ENCODE data around the gene HRAS. TPM values are rescaled to one million over a fixed set of nuclear protein-coding genes. Genes with fewer than 3 reads are reported as not detected.

Gene HRAS
- total and polyA plus RNA-seq, 2 experiments from 2014 or later: 62.1 to 76.9 TPM

GRCh38 chr11:501683-502287, 33.6 kb downstream of the HRAS start:
- peaks cover 79% of the 10 kb centered on the region for H3K79me2 ChIP-seq (ENCODE audit: insufficient read depth)
- no peak overlapping the region for H3K4me2 ChIP-seq (ENCODE audit: unreplicated experiment)
- H3K9me2 ChIP-seq (ENCODE audit: insufficient read depth): no peaks in the 10 kb centered on the region
- peak overlapping the region; percentile 100 for H3K27ac ChIP-seq
- H3K4me3 ChIP-seq: no peak overlapping the region
- H3K36me3 ChIP-seq (ENCODE audit: low read depth): peaks cover 31% of the 10 kb centered on the region
- 80 to 82% methylated on average over 18 to 19 of the region's 19 CpGs for WGBS, 2 experiments (ENCODE audit: low coverage in 1 of 2, low lambda C conversion rate in 2 of 2, missing lambda C conversion rate in 2 of 2)
- in situ Hi-C loops (cut with MboI): no loop called here
- H3K9ac ChIP-seq: peak overlapping the region; percentile 100; the same call in 1 of the 2 replicates
- no peaks in the 10 kb centered on the region for H3K27me3 ChIP-seq (replicated peaks; ENCODE audit: insufficient read depth)
- peaks cover 25% of the 10 kb centered on the region for H3F3A ChIP-seq (ENCODE audit: insufficient read depth)
- H2AFZ ChIP-seq: no peak overlapping the region
- no peaks in the 10 kb centered on the region for H4K20me1 ChIP-seq (ENCODE audit: insufficient read depth)
- TF ChIP-seq EZH2 (IDR thresholded peaks at IDR 0.05; ENCODE audit: insufficient read depth, poor library complexity, severe bottlenecking): no peak
- no peak for TF ChIP-seq EZH2phosphoT487 (IDR thresholded peaks at IDR 0.05; ENCODE audit: insufficient read depth, low read depth)
- no peak for DNase-seq
- peaks cover 17% of the 10 kb centered on the region for H3K4me1 ChIP-seq (ENCODE audit: insufficient read depth)
- H3K9me3 ChIP-seq (ENCODE audit: low read depth): no peaks in the 10 kb centered on the region

- H3F3A ChIP-seq (ENCODE audit: insufficient read depth): peaks cover 31% of the 10 kb centered on the region
- H3K4me3 ChIP-seq: no peak overlapping the region
- no peak overlapping the region for H3K27ac ChIP-seq
- no peak overlapping the region for H2AFZ ChIP-seq
- DNase-seq: no peak
- TF ChIP-seq EZH2phosphoT487 (IDR thresholded peaks at IDR 0.05; ENCODE audit: insufficient read depth, low read depth): no peak
- TF ChIP-seq EZH2 (IDR thresholded peaks at IDR 0.05; ENCODE audit: insufficient read depth, poor library complexity, severe bottlenecking): no peak
- H3K4me1 ChIP-seq (ENCODE audit: insufficient read depth): peaks cover 17% of the 10 kb centered on the region
- H4K20me1 ChIP-seq (ENCODE audit: insufficient read depth): no peaks in the 10 kb centered on the region
- peaks cover 78% of the 10 kb centered on the region for H3K79me2 ChIP-seq (ENCODE audit: insufficient read depth)
- no peaks in the 10 kb centered on the region for H3K9me2 ChIP-seq (ENCODE audit: insufficient read depth)
- WGBS, 2 experiments (ENCODE audit: low coverage in 1 of 2, low lambda C conversion rate in 2 of 2, missing lambda C conversion rate in 2 of 2): 85 to 86% methylated on average over 24 of the region's 24 CpGs
- H3K36me3 ChIP-seq (ENCODE audit: low read depth): peaks cover 38% of the 10 kb centered on the region
- in situ Hi-C loops (cut with MboI): no loop called here
- H3K4me2 ChIP-seq (ENCODE audit: unreplicated experiment): no peak overlapping the region
- no peaks in the 10 kb centered on the region for H3K27me3 ChIP-seq (replicated peaks; ENCODE audit: insufficient read depth)
- H3K9ac ChIP-seq: no peak overlapping the region
- H3K9me3 ChIP-seq (ENCODE audit: low read depth): no peaks in the 10 kb centered on the region
Observed at GRCh38 chr11:501001-501682, 34.2 kb downstream of the HRAS start.

GRCh38 chr11:499201-500076, 35.9 kb downstream of the HRAS start:
- in situ Hi-C loops (cut with MboI): no loop called here
- TF ChIP-seq EZH2 (IDR thresholded peaks at IDR 0.05; ENCODE audit: insufficient read depth, poor library complexity, severe bottlenecking) (no peak), EZH2phosphoT487 (IDR thresholded peaks at IDR 0.05; ENCODE audit: insufficient read depth, low read depth) (no peak)
- H3K27me3 ChIP-seq (replicated peaks; ENCODE audit: insufficient read depth): no peaks in the 10 kb centered on the region
- no peaks in the 10 kb centered on the region for H3K9me3 ChIP-seq (ENCODE audit: low read depth)
- H3K4me3 ChIP-seq: no peak overlapping the region
- H3K9ac ChIP-seq: no peak overlapping the region
- peaks cover 61% of the 10 kb centered on the region for H3K79me2 ChIP-seq (ENCODE audit: insufficient read depth)
- peaks cover 5% of the 10 kb centered on the region; the same call in 1 of the 2 replicates for H3K4me1 ChIP-seq (ENCODE audit: insufficient read depth)
- H3K9me2 ChIP-seq (ENCODE audit: insufficient read depth): no peaks in the 10 kb centered on the region
- peaks cover 25% of the 10 kb centered on the region for H3F3A ChIP-seq (ENCODE audit: insufficient read depth)
- H3K36me3 ChIP-seq (ENCODE audit: low read depth): peaks cover 44% of the 10 kb centered on the region
- H3K27ac ChIP-seq: no peak overlapping the region
- no peak for DNase-seq
- no peaks in the 10 kb centered on the region for H4K20me1 ChIP-seq (ENCODE audit: insufficient read depth)
- no peak overlapping the region for H3K4me2 ChIP-seq (ENCODE audit: unreplicated experiment)
- 89 to 90% methylated on average over 23 to 24 of the region's 24 CpGs for WGBS, 2 experiments (ENCODE audit: low coverage in 1 of 2, low lambda C conversion rate in 2 of 2, missing lambda C conversion rate in 2 of 2)
- no peak overlapping the region for H2AFZ ChIP-seq

Measured in GM23248 (cell line).